Measurements from ENCODE around the gene RAD54L.
"Not testable (repeated sequence)": the region's sequence is repeated elsewhere in the genome, so short reads cannot be mapped to it uniquely, and the experiment has no call there.

RAD54L gene

DNA sequence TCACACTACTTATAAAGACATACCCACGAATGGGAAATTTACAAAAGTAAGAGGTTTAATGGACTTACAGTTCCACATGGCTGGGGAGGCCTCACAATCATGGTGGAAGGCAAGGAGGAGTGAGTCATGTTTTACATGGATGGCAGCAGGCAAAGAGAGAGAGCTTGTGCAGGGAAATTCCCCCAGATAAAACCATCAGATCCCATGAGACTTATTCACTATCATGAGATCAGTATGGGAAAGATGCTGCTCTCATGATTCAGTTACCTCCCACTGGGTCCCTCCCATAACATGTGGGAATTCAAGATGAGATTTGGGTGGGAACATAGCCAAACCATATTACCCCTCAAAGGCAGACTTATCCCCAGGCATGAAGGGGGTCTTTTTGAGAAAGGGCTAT, 8.7 kb upstream of the RAD54L start:
- not testable (repeated sequence) for DNase-seq (ENCODE audit: extremely low read depth in 1 of 2, low read depth in 1 of 2)

DNA sequence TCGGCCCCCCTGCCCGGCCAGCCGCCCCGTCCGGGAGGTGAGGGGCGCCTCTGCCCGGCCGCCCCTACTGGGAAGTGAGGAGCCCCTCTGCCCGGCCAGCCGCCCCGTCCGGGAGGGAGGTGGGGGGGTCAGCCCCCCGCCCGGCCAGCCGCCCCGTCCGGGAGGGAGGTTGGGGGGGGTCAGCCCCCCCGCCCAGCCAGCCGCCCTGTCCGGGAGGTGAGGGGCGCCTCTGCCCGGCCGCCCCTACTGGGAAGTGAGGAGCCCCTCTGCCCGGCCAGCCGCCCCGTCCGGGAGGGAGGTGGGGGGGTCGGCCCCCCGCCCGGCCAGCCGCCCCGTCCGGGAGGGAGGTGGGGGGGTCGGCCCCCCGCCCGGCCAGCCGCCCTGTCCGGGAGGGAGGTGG, 5.8 kb upstream of the RAD54L start:
- DNase-seq (ENCODE audit: extremely low read depth in 1 of 2, low read depth in 1 of 2) = not testable (repeated sequence)

GRCh38 chr1:46242918-46243317, 4.6 kb upstream of the RAD54L start:
- no peak for DNase-seq (ENCODE audit: extremely low read depth in 1 of 2, low read depth in 1 of 2)

- DNase-seq (ENCODE audit: extremely low read depth in 1 of 2, low read depth in 1 of 2) = not testable (repeated sequence)
Observed at GRCh38 chr1:46243831-46244230, 3.7 kb upstream of the RAD54L start.

- DNase-seq (ENCODE audit: extremely low read depth in 1 of 2, low read depth in 1 of 2) = no peak
Observed at GRCh38 chr1:46244656-46245371, 2.7 kb upstream of the RAD54L start.

GRCh38 chr1:46246136-46246535, 1.4 kb upstream of the RAD54L start:
- DNase-seq (ENCODE audit: extremely low read depth in 1 of 2, low read depth in 1 of 2) = not testable (repeated sequence)

DNA sequence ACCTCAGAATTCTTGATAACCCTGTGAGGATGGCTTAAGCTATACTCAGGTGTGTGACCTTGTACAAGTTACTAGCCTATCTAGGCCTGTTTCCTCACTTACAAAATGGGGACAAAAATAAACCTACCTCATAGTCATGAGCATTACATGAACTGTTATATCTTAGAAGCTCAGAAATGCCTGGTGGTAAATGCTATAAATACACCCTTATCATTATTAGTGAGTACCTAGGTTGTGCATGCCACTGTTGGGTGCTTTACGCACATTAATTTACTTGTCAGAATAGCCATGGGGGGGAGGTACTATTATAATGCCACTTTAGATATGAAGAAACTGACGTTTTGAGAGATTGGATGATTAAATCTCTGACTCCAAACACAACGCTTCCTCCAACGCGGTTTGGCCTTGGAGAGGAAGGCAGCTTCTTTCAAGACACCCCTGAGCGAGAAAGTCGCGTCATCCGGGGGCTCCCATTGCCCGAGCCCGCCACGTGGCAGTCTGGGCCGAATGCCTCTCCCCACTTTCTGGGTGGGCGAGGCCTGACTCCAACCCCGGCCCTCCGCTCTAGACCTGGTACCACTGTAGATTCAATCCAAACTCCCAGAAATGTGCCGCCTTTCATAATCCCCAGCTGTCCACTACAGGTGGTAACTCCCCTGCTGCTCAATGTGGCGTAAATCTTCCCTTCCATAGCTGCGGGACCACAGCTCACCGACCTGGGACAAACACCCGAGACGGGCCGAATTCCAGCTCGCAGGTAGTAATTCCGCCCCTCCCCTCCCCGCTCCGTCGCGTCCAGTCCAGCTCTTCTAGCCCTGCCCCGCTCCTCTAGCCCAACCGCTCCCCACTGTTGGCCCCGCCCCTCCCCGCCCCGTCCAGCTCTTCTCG, 771 bp upstream of the RAD54L start:
- no peak for DNase-seq (ENCODE audit: extremely low read depth in 1 of 2, low read depth in 1 of 2)

GRCh38 chr1:46248122-46248920, 758 bp downstream of the RAD54L start:
- no peak for DNase-seq (ENCODE audit: extremely low read depth in 1 of 2, low read depth in 1 of 2)

DNA sequence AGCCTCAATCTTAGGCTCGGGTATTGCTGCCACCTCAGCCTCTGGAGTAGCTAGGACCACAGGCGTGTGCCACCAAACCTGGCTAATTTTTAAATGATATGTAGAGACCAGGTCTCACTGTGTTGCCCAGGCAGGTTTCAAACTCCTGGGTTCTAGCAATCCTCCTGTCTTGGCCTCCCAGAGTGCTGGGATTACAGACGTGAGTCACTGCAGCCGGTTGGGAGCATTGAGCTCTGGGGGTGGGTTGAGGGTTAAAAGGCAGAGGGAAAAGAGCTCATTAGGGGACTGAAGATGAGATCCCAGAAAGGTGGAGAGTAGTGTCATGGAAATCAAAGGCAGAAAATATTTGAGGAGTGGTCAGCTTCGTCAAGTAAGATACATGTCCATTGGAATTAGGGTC, 7.1 kb downstream of the RAD54L start:
- no peak for DNase-seq (ENCODE audit: extremely low read depth in 1 of 2, low read depth in 1 of 2)

DNA sequence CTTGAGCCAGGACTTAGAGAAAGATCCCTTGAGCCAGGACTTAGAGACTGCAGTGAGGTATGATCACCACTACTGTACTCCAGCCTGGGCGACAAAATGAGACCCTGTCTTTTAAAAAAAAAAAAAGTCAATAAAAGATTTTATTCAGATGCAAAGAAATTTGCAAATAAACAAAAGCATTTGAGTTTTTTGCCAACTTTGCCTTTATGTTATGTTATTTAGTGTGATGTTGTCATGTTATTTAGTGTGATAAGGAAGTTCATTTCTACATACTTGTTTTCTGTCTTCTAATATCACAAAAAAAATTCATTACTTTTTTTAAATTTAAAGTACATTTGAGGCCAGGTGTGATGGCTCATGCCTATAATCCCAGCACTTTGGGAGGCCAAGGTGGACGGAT, 9.0 kb downstream of the RAD54L start:
- no peak for DNase-seq (ENCODE audit: extremely low read depth in 1 of 2, low read depth in 1 of 2)

DNA sequence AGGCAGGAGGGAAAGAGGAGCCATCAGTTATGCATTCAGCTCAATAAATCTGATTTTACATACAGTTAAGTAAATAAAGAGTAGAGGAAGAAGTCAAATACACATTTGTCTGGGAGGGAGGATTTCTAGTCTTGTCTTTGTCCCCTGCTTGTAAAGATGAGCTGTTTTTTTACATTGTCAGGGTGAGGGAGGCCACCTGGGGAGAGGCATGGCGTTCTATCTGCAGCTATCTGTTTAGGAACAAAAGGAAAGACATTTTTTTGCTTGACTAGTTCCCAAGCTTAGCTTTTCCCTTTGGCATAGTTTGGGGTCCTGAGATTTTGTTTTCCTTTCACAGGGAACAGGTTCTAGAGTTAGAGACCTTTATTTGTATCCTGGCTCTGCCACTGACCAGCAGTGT, 14.9 kb downstream of the RAD54L start:
- no peak for DNase-seq (ENCODE audit: extremely low read depth in 1 of 2, low read depth in 1 of 2)

GRCh38 chr1:46263146-46263545, 15.6 kb downstream of the RAD54L start:
- no peak for DNase-seq (ENCODE audit: extremely low read depth in 1 of 2, low read depth in 1 of 2)

DNA sequence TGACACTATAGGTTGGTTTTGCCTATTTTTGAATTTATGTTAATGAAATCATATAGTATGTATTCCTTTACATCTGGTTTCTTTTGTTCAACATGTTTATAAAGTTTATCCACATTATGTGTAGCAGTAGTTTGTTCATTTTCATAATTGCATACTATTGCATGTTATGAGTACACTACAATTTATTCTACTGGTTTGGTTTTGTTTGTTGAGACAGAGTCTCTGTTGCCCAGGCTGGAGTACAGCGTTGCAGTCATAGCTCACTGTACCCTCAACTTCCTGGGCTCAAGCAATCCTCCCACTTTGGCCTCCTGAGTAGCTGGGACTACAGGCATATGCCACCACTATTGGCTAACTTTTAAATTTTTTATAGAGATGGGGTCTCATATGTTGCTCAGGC, 21.0 kb downstream of the RAD54L start:
- DNase-seq (ENCODE audit: extremely low read depth in 1 of 2, low read depth in 1 of 2) = no peak

GRCh38 chr1:46274225-46275029, 26.9 kb downstream of the RAD54L start:
- DNase-seq (ENCODE audit: extremely low read depth in 1 of 2, low read depth in 1 of 2) = no peak

DNA sequence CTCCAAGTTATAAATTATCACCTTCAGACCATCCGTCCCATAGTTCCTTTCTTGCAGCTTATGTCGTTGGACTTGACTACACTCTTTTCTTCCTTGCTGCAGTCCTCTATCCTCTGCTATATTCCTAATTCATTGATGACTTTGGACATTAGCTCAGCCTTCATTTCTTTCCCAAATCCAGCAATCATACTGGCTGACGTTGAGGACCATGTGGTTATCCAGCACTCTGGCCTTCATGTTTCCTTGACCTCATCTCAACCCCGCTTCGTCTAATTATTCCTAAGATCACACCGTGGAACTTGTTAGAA, 27.4 kb downstream of the RAD54L start:
- DNase-seq (ENCODE audit: extremely low read depth in 1 of 2, low read depth in 1 of 2) = no peak

- no peak for DNase-seq (ENCODE audit: extremely low read depth in 1 of 2, low read depth in 1 of 2)
Observed at GRCh38 chr1:46277658-46278373, 30.3 kb downstream of the RAD54L start.

GRCh38 chr1:46278807-46279206, 31.2 kb downstream of the RAD54L start:
- no peak for DNase-seq (ENCODE audit: extremely low read depth in 1 of 2, low read depth in 1 of 2)

GRCh38 chr1:46280092-46280491, 32.5 kb downstream of the RAD54L start:
- no peak for DNase-seq (ENCODE audit: extremely low read depth in 1 of 2, low read depth in 1 of 2)

DNA sequence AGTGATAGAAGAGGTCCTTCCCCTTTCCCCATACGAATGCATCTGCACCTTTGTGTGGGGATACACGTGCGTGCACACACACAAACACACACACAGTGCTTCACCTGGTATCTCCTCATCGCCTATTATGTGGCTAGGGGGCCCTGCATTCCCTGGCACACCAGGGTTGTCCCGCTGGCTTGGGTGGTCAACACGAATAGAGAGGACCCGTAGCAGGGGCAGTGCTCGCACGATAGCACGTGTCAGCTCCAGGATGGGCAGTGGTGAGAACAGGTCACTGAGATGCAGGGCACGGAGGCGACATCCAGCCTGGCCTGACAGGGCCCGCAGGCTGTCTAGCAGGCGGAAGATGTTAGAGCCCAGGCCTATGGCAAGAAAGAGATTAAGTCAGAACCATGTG, 33.5 kb downstream of the RAD54L start:
- DNase-seq (ENCODE audit: extremely low read depth in 1 of 2, low read depth in 1 of 2) = no peak

DNA sequence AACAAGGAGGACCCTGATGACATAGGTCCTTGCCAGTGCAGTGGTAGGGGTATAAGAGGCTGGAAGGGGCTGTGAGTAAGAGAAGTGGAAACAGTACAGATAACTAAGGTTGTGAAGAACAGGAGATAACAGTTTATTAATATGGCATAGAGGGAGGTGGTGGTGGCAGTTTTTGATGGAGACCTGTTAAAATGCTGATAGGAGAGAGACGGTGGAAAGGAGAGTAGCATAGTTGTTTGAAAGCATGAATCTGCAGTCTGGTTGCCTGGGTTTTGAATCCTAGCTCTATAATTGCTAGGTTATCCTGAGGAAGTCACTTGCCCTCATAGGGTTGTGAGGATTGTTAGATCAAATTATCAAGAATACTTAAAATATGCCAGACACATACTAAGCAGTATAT, 36.5 kb downstream of the RAD54L start:
- no peak for DNase-seq (ENCODE audit: extremely low read depth in 1 of 2, low read depth in 1 of 2)
